Muscle of back (tissue), 11 donors: ENCODE measurements around the gene MELTF. TPM values are rescaled to one million over a fixed set of nuclear protein-coding genes. Genes with fewer than 3 reads are reported as not detected.

Experiments
- DNase-seq, 3 donors: peaks; one replicate each; pipeline versions ENCODE4 v3.0.0 to v3.0.0-alpha.2; 2013
- polyA plus RNA-seq, 10 donors: library from polyadenylated mRNA; unstranded; fragments of 120-200 nt; gene quantifications; one replicate each; pipeline ENCODE4 v1.2.1, GENCODE V29; 2013; ENCODE audit not compliant: insufficient read length in 10 of 10

The MELTF gene
- polyA plus RNA-seq, 10 donors: 4.3 to 11.1 (median 6.7) TPM

DNA sequence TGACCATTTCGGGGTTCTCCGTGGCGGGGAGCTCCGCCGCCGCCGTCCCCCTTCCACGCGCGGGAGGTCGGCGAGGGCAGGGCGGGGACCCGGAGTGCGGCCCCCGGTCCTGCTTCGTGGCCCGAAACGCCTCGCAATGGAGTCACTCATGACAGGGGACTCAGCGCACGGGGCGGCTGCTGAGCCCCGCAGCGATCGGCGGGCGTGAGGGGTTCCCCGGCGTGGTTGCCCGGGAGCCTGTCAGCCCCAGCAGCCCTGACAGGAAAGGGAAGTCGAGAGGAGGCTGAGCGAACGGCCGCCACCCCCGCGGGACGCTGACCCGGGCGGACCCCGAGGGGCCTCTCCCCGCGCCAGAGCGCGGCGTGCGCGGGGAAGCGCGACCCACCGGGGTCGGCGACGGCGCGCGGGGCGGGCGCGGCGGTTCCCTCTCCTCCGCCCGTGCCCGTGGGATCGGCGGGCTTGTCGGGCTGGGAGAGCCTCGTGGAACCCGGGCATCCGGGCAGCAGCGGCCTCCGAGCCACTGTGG, 60.4 kb downstream of the MELTF start:
- peak in 1 of 3 donors; percentile 61 for DNase-seq

- peak; percentile 7 to 60 (median 45) for DNase-seq
These were observed 61.1 kb downstream of the MELTF start, which contains the start of gene PIGZ for GRCh38 chr3:196968233-196969133. TSS of gene PIGZ (minus strand) at chr3:196968833. CDS start at chr3:196952031, 16,802 bp downstream.

- DNase-seq: no peak
These were observed 62.0 kb downstream of the MELTF start for GRCh38 chr3:196967412-196968232.

GRCh38 chr3:196966526-196967401, 62.9 kb downstream of the MELTF start:
- peak in 1 of 3 donors; percentile 51 for DNase-seq

- DNase-seq: no peak
These were observed 63.8 kb downstream of the MELTF start for GRCh38 chr3:196965804-196966173.

- DNase-seq: no peak
These were observed 64.4 kb downstream of the MELTF start for GRCh38 chr3:196965112-196965803.

DNA sequence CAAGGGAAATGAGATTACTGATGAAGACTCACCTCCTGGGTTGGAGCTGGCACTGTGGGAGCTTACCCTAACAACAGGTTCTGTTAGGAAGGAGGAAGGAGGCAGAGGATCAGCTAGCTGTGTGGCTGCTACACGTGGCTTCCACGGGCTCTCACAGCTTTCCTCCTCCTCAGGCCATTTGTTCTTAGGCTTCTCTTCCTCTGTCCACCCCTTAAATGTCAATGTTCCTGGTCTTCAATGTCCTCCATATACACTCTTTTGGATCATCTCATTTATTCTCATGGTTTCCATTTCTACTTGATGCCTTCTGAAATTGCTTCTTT, 66.0 kb downstream of the MELTF start:
- no peak for DNase-seq

GRCh38 chr3:196962930-196963630, 66.5 kb downstream of the MELTF start:
- no peak for DNase-seq

DNA sequence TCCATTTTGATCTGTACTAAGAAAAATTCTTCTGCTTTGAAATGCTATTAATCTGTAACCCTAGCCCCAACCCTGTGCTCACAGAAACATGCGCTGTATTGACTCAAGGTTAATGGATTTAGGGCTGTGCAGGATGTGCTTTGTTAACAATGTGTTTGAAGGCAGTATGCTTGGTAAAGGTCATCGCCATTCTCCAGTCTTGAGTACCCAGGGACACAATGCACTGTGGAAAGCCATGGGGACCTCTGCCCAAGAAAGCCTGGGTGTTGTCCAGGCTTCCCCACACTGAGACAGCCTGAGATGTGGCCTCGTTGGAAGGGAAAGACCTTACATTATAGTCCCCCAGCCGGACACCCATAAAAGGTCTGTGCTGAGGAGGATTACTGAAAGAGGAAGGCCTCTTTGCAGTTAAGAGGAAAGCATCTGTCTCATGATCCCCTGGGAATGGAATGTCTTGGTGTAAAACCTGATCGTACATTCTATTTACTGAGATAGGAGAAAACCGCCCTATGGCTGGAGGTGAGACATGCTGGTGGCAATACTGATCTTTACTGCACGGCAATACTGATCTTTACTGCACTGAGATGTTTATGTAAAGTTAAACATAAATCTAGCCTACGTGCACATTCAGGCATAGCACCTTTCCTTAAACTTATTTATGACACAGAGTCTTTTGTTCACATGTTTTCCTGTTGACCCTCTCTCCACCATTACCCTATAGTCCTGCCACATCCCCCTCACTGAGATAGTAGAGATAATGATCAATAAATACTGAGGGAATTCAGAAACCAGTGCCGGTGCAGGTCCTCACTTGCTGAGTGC, 67.3 kb downstream of the MELTF start:
- DNase-seq: no peak

GRCh38 chr3:196954832-196955231, 74.8 kb downstream of the MELTF start:
- no peak for DNase-seq

Other genes starting within 250 kb of the MELTF start
- 10 to 100 TPM; 12.9 to 25.3 (median 16.7) TPM for gene SENP5, start 161.9 kb downstream of the MELTF start, polyA plus RNA-seq
- gene NCBP2, start 87.3 kb downstream of the MELTF start, polyA plus RNA-seq: 10 to 100 TPM; 63.1 to 95.3 (median 73.6) TPM
- gene PIGZ, start 61.0 kb downstream of the MELTF start, polyA plus RNA-seq: 1 to 10 TPM in 6 of 10 donors, under 1 TPM in 4; 0.54 to 1.7 (median 1.0) TPM